ENCODE measurements around the gene LTN1.

The LTN1 gene

GRCh38 chr21:28916150-28916893 lies 76.4 kb downstream of the LTN1 start:
- no peak for DNase-seq
- no peak overlapping the region for H4K91ac ChIP-seq (ENCODE audit: low read length)
- H3K36me3 ChIP-seq (ENCODE audit: control insufficient read depth in 1 of 2, insufficient read depth in 2 of 2, low read depth in 1 of 2, low read length in 2 of 2): no peaks in the 10 kb centered on the region
- H2AK5ac ChIP-seq (ENCODE audit: low read length, severe bottlenecking): no peak overlapping the region
- H3K4me1 ChIP-seq (ENCODE audit: control insufficient read depth, insufficient read depth, low read depth, low read length): no peaks in the 10 kb centered on the region
- no peaks in the 10 kb centered on the region for H3K27me3 ChIP-seq (ENCODE audit: control insufficient read depth in 1 of 2, insufficient read depth in 1 of 2, low read length in 2 of 2)
- no peak overlapping the region for H4K8ac ChIP-seq (ENCODE audit: low read length)
- H3K9ac ChIP-seq (ENCODE audit: low read length): no peak overlapping the region
- H3K14ac ChIP-seq (ENCODE audit: low read length in 2 of 2): no peak overlapping the region
- no peak overlapping the region for H3K27ac ChIP-seq (ENCODE audit: low read length, poor library complexity, severe bottlenecking)
- no peak overlapping the region for H3K4me2 ChIP-seq (ENCODE audit: low read length, poor library complexity, severe bottlenecking)
- H2BK5ac ChIP-seq (ENCODE audit: low read depth, low read length, poor library complexity, severe bottlenecking): no peak overlapping the region
- no peak overlapping the region for H3K4me3 ChIP-seq (ENCODE audit: insufficient read depth in 1 of 2, low read depth in 1 of 2, low read length in 2 of 2)
- no peak overlapping the region for H3K18ac ChIP-seq (ENCODE audit: low read depth in 1 of 2, low read length in 2 of 2)
- no peaks in the 10 kb centered on the region for H3K9me3 ChIP-seq (ENCODE audit: control insufficient read depth, low read length)
- 80% methylated on average over 2 of the region's 4 CpGs for WGBS
- H3K4ac ChIP-seq (ENCODE audit: low read depth in 1 of 2, low read length in 2 of 2): no peak overlapping the region
- no peaks in the 10 kb centered on the region for H3K79me1 ChIP-seq (replicated peaks; ENCODE audit: low read length, poor library complexity, severe bottlenecking)
- no peak overlapping the region for H2AFZ ChIP-seq (ENCODE audit: low read depth, low read length)
- no peak overlapping the region for H3K23ac ChIP-seq (ENCODE audit: low read length in 2 of 2)
- H2BK12ac ChIP-seq (ENCODE audit: low read length in 2 of 2): no peak overlapping the region
- H2BK120ac ChIP-seq (ENCODE audit: low read depth, low read length): no peak overlapping the region
- no peak overlapping the region for H2BK15ac ChIP-seq (ENCODE audit: low read depth, poor library complexity, severe bottlenecking)

GRCh38 chr21:28913071-28913470 lies 79.6 kb downstream of the LTN1 start:
- no peak overlapping the region for H3K14ac ChIP-seq (ENCODE audit: low read length in 2 of 2)
- H2AK5ac ChIP-seq (ENCODE audit: low read length, severe bottlenecking): no peak overlapping the region
- H2BK12ac ChIP-seq (ENCODE audit: low read length in 2 of 2): no peak overlapping the region
- H3K23ac ChIP-seq (ENCODE audit: low read length in 2 of 2): no peak overlapping the region
- WGBS: 83% methylated on average over 1 of the region's 2 CpGs
- no peak overlapping the region for H2AFZ ChIP-seq (ENCODE audit: low read depth, low read length)
- H4K91ac ChIP-seq (ENCODE audit: low read length): no peak overlapping the region
- no peaks in the 10 kb centered on the region for H3K4me1 ChIP-seq (ENCODE audit: control insufficient read depth, insufficient read depth, low read depth, low read length)
- H3K4me2 ChIP-seq (ENCODE audit: low read length, poor library complexity, severe bottlenecking): no peak overlapping the region
- no peak overlapping the region for H4K8ac ChIP-seq (ENCODE audit: low read length)
- DNase-seq: no peak
- no peaks in the 10 kb centered on the region for H3K27me3 ChIP-seq (ENCODE audit: control insufficient read depth in 1 of 2, insufficient read depth in 1 of 2, low read length in 2 of 2)
- H3K36me3 ChIP-seq (ENCODE audit: control insufficient read depth in 1 of 2, insufficient read depth in 2 of 2, low read depth in 1 of 2, low read length in 2 of 2): no peaks in the 10 kb centered on the region
- H3K18ac ChIP-seq (ENCODE audit: low read depth in 1 of 2, low read length in 2 of 2): no peak overlapping the region
- H3K79me1 ChIP-seq (replicated peaks; ENCODE audit: low read length, poor library complexity, severe bottlenecking): no peaks in the 10 kb centered on the region
- H3K9me3 ChIP-seq (ENCODE audit: control insufficient read depth, low read length): no peaks in the 10 kb centered on the region
- H3K4me3 ChIP-seq (ENCODE audit: insufficient read depth in 1 of 2, low read depth in 1 of 2, low read length in 2 of 2): no peak overlapping the region
- no peak overlapping the region for H2BK5ac ChIP-seq (ENCODE audit: low read depth, low read length, poor library complexity, severe bottlenecking)
- no peak overlapping the region for H2BK15ac ChIP-seq (ENCODE audit: low read depth, poor library complexity, severe bottlenecking)
- H3K9ac ChIP-seq (ENCODE audit: low read length): no peak overlapping the region
- H3K27ac ChIP-seq (ENCODE audit: low read length, poor library complexity, severe bottlenecking): no peak overlapping the region
- no peak overlapping the region for H2BK120ac ChIP-seq (ENCODE audit: low read depth, low read length)
- H3K4ac ChIP-seq (ENCODE audit: low read depth in 1 of 2, low read length in 2 of 2): no peak overlapping the region

GRCh38 chr21:28910280-28910887 lies 82.3 kb downstream of the LTN1 start:
- Histone ChIP-seq H3K14ac (ENCODE audit: low read length in 2 of 2) (no peak overlapping the region), H2BK120ac (ENCODE audit: low read depth, low read length) (no peak overlapping the region), H2BK15ac (ENCODE audit: low read depth, poor library complexity, severe bottlenecking) (no peak overlapping the region), H4K91ac (ENCODE audit: low read length) (no peak overlapping the region), H3K4ac (ENCODE audit: low read depth in 1 of 2, low read length in 2 of 2) (no peak overlapping the region), H2AK5ac (ENCODE audit: low read length, severe bottlenecking) (no peak overlapping the region), H3K27me3 (ENCODE audit: control insufficient read depth in 1 of 2, insufficient read depth in 1 of 2, low read length in 2 of 2) (no peaks in the 10 kb centered on the region), H3K9me3 (ENCODE audit: control insufficient read depth, low read length) (no peaks in the 10 kb centered on the region), H3K36me3 (ENCODE audit: control insufficient read depth in 1 of 2, insufficient read depth in 2 of 2, low read depth in 1 of 2, low read length in 2 of 2) (no peaks in the 10 kb centered on the region), H3K23ac (ENCODE audit: low read length in 2 of 2) (no peak overlapping the region), H3K9ac (ENCODE audit: low read length) (peak overlapping the region; percentile 41), H2BK5ac (ENCODE audit: low read depth, low read length, poor library complexity, severe bottlenecking) (no peak overlapping the region), H3K27ac (ENCODE audit: low read length, poor library complexity, severe bottlenecking) (no peak overlapping the region), H3K4me3 (ENCODE audit: insufficient read depth in 1 of 2, low read depth in 1 of 2, low read length in 2 of 2) (no peak overlapping the region), H4K8ac (ENCODE audit: low read length) (no peak overlapping the region), H2AFZ (ENCODE audit: low read depth, low read length) (no peak overlapping the region), H3K18ac (ENCODE audit: low read depth in 1 of 2, low read length in 2 of 2) (no peak overlapping the region), H3K4me2 (ENCODE audit: low read length, poor library complexity, severe bottlenecking) (no peak overlapping the region), H3K4me1 (ENCODE audit: control insufficient read depth, insufficient read depth, low read depth, low read length) (no peaks in the 10 kb centered on the region), H3K79me1 (replicated peaks; ENCODE audit: low read length, poor library complexity, severe bottlenecking) (no peaks in the 10 kb centered on the region), H2BK12ac (ENCODE audit: low read length in 2 of 2) (no peak overlapping the region)
- 87% methylated on average over 3 of the region's 4 CpGs for WGBS
- no peak for DNase-seq

GRCh38 chr21:28908351-28908750 lies 84.3 kb downstream of the LTN1 start:
- no peak overlapping the region for H3K4me2 ChIP-seq (ENCODE audit: low read length, poor library complexity, severe bottlenecking)
- H3K79me1 ChIP-seq (replicated peaks; ENCODE audit: low read length, poor library complexity, severe bottlenecking): no peaks in the 10 kb centered on the region
- H3K4me1 ChIP-seq (ENCODE audit: control insufficient read depth, insufficient read depth, low read depth, low read length): no peaks in the 10 kb centered on the region
- no peak overlapping the region for H2AK5ac ChIP-seq (ENCODE audit: low read length, severe bottlenecking)
- no peak overlapping the region for H3K23ac ChIP-seq (ENCODE audit: low read length in 2 of 2)
- no peak overlapping the region for H4K91ac ChIP-seq (ENCODE audit: low read length)
- 97% methylated on average over 3 of the region's 8 CpGs for WGBS
- no peak overlapping the region for H3K27ac ChIP-seq (ENCODE audit: low read length, poor library complexity, severe bottlenecking)
- no peak overlapping the region for H4K8ac ChIP-seq (ENCODE audit: low read length)
- no peak overlapping the region for H3K14ac ChIP-seq (ENCODE audit: low read length in 2 of 2)
- no peak overlapping the region for H2BK120ac ChIP-seq (ENCODE audit: low read depth, low read length)
- H3K9me3 ChIP-seq (ENCODE audit: control insufficient read depth, low read length): no peaks in the 10 kb centered on the region
- H3K9ac ChIP-seq (ENCODE audit: low read length): no peak overlapping the region
- DNase-seq: no peak
- no peak overlapping the region for H3K4me3 ChIP-seq (ENCODE audit: insufficient read depth in 1 of 2, low read depth in 1 of 2, low read length in 2 of 2)
- H3K18ac ChIP-seq (ENCODE audit: low read depth in 1 of 2, low read length in 2 of 2): no peak overlapping the region
- H3K36me3 ChIP-seq (ENCODE audit: control insufficient read depth in 1 of 2, insufficient read depth in 2 of 2, low read depth in 1 of 2, low read length in 2 of 2): no peaks in the 10 kb centered on the region
- no peak overlapping the region for H2BK5ac ChIP-seq (ENCODE audit: low read depth, low read length, poor library complexity, severe bottlenecking)
- H2BK15ac ChIP-seq (ENCODE audit: low read depth, poor library complexity, severe bottlenecking): no peak overlapping the region
- H3K27me3 ChIP-seq (ENCODE audit: control insufficient read depth in 1 of 2, insufficient read depth in 1 of 2, low read length in 2 of 2): no peaks in the 10 kb centered on the region
- no peak overlapping the region for H2BK12ac ChIP-seq (ENCODE audit: low read length in 2 of 2)
- no peak overlapping the region for H2AFZ ChIP-seq (ENCODE audit: low read depth, low read length)
- no peak overlapping the region for H3K4ac ChIP-seq (ENCODE audit: low read depth in 1 of 2, low read length in 2 of 2)
